Hepatocyte (in vitro differentiated cells): Measurements from ENCODE around the gene KIF25. TPM values are rescaled to one million over a fixed set of nuclear protein-coding genes. Genes with fewer than 3 reads are reported as not detected.

Experiments used
- DNase-seq: peaks from one replicate; pipeline ENCODE4 v3.0.0-alpha.2; 2016; ENCODE audit warnings: low spot score
- H2AFZ ChIP-seq: fragments of 200-600 bp; sonication (generic); 2 replicates; pipeline ENCODE4 v1.6.0; 2016; ENCODE audit warnings: antibody characterized with exemption, mild to moderate bottlenecking
- H3K27ac ChIP-seq: fragments of 200-600 bp; sonication (generic); 2 replicates; pipeline ENCODE4 v1.5.1; 2016; ENCODE audit warnings: mild to moderate bottlenecking
- H3K27me3 ChIP-seq: fragments of 200-600 bp; sonication (generic); 2 replicates; pipeline ENCODE4 v1.6.1; 2016
- H3K36me3 ChIP-seq: fragments of 200-600 bp; sonication (generic); replicated peaks from 2 replicates; pipeline ENCODE4 v1.5.1; 2016; ENCODE audit warnings: low read depth; ENCODE audit not compliant: insufficient read depth
- H3K4me1 ChIP-seq: fragments of 200-600 bp; sonication (generic); 2 replicates; pipeline ENCODE4 v1.5.1; 2016; ENCODE audit warnings: mild to moderate bottlenecking, moderate library complexity; ENCODE audit not compliant: insufficient read depth
- H3K4me2 ChIP-seq: fragments of 200-600 bp; sonication (generic); 2 replicates; pipeline ENCODE4 v1.6.0; 2016
- H3K4me3 ChIP-seq: fragments of 200-600 bp; sonication (generic); 2 replicates; pipeline ENCODE4 v1.5.1; 2016; ENCODE audit warnings: mild to moderate bottlenecking
- H3K79me2 ChIP-seq: fragments of 200-600 bp; sonication (generic); 2 replicates; pipeline ENCODE4 v1.6.0; 2017; ENCODE audit warnings: mild to moderate bottlenecking
- H3K9me2 ChIP-seq: fragments of 200-600 bp; sonication (generic); replicated peaks from 2 replicates; pipeline ENCODE4 v1.6.0; 2017; ENCODE audit warnings: mild to moderate bottlenecking; ENCODE audit not compliant: insufficient read depth
- H3K9me3 ChIP-seq: fragments of 200-600 bp; sonication (generic); 2 replicates; pipeline ENCODE4 v1.5.1; 2016; ENCODE audit warnings: low read depth, mild to moderate bottlenecking
- H4K20me1 ChIP-seq: fragments of 200-600 bp; sonication (generic); 2 replicates; pipeline ENCODE4 v1.6.0; 2016; ENCODE audit warnings: mild to moderate bottlenecking; ENCODE audit not compliant: insufficient read depth, poor library complexity, severe bottlenecking
- CTCF ChIP-seq: fragments of 200-600 bp; sonication (generic); IDR thresholded peaks from 2 replicates; pipeline ENCODE4 v1.5.1; 2016; ENCODE audit warnings: antibody characterized with exemption, mild to moderate bottlenecking; ENCODE audit not compliant: poor library complexity
- EZH2 ChIP-seq: fragments of 200-600 bp; sonication (generic); IDR thresholded peaks from 2 replicates; pipeline ENCODE4 v1.6.1; 2016; ENCODE audit warnings: antibody characterized with exemption, mild to moderate bottlenecking, borderline replicate concordance
- EZH2phosphoT487 ChIP-seq: fragments of 200-600 bp; sonication (generic); IDR thresholded peaks from one replicate; pipeline ENCODE4 v1.6.1; 2018; ENCODE audit warnings: antibody characterized with exemption, mild to moderate bottlenecking, low read depth, moderate library complexity; ENCODE audit not compliant: unreplicated experiment, severe bottlenecking
- WGBS: methylation state at CpG from one replicate; pipeline ENCODE4 v1.1.6; 2016; ENCODE audit warnings: low lambda C conversion rate; ENCODE audit errors: missing lambda C conversion rate; 5-methylcytosine and 5-hydroxymethylcytosine counted together
- polyA plus RNA-seq: library from polyadenylated mRNA; unstranded; fragments of >200 nt; fragmentation: Nextera tagmentation; extraction: Ambion mirVana; gene quantifications from 2 replicates; pipeline ENCODE4 v1.2.1, GENCODE V29; 2016
- total RNA-seq: library from RNA; depleted of rRNA; stranded (reverse); fragments of >200 nt; gene quantifications from 2 replicates; pipeline ENCODE4 v1.2.3, GENCODE V29; 2014

KIF25 gene
- total and polyA plus RNA-seq, 2 experiments from 2014 or later: 0.40 TPM; not detected in 1

GRCh38 chr6:168087436-168088160, 90.1 kb downstream of the KIF25 start:
- WGBS: 84% methylated on average over 25 of the region's 25 CpGs
- no peaks in the 10 kb centered on the region for H3K9me2 ChIP-seq
- H3K4me3 ChIP-seq: no peak overlapping the region
- H2AFZ ChIP-seq: no peak overlapping the region
- H3K79me2 ChIP-seq: no peaks in the 10 kb centered on the region
- no peak for DNase-seq
- H3K9me3 ChIP-seq: no peaks in the 10 kb centered on the region
- H3K4me1 ChIP-seq: peaks cover 20% of the 10 kb centered on the region
- H4K20me1 ChIP-seq: no peaks in the 10 kb centered on the region
- H3K4me2 ChIP-seq: peak overlapping the region; percentile 61
- no peaks in the 10 kb centered on the region for H3K36me3 ChIP-seq
- peak overlapping the region; percentile 72 for H3K27ac ChIP-seq
- H3K27me3 ChIP-seq: no peaks in the 10 kb centered on the region
- TF ChIP-seq EZH2 (no peak), CTCF (no peak), EZH2phosphoT487 (no peak)

- TF ChIP-seq EZH2 (no peak), CTCF (no peak), EZH2phosphoT487 (no peak)
- Histone ChIP-seq H3K4me2 (peak overlapping the region; percentile 61), H3K27me3 (no peaks in the 10 kb centered on the region), H4K20me1 (no peaks in the 10 kb centered on the region), H3K4me3 (no peak overlapping the region), H3K79me2 (no peaks in the 10 kb centered on the region), H3K4me1 (peaks cover 20% of the 10 kb centered on the region), H3K9me2 (no peaks in the 10 kb centered on the region), H3K9me3 (no peaks in the 10 kb centered on the region), H3K27ac (peak overlapping the region; percentile 72), H2AFZ (no peak overlapping the region), H3K36me3 (no peaks in the 10 kb centered on the region)
- DNase-seq: peak; percentile 89
- 42% methylated on average over 20 of the region's 20 CpGs for WGBS
Observed at GRCh38 chr6:168088161-168089053, 90.9 kb downstream of the KIF25 start.

- no peak overlapping the region for H3K4me3 ChIP-seq
- H3K27me3 ChIP-seq: no peaks in the 10 kb centered on the region
- no peaks in the 10 kb centered on the region for H3K9me3 ChIP-seq
- no peaks in the 10 kb centered on the region for H3K79me2 ChIP-seq
- no peak for DNase-seq
- H3K4me2 ChIP-seq: no peak overlapping the region
- H3K4me1 ChIP-seq: peaks cover 20% of the 10 kb centered on the region
- H4K20me1 ChIP-seq: no peaks in the 10 kb centered on the region
- H3K9me2 ChIP-seq: no peaks in the 10 kb centered on the region
- peak overlapping the region; percentile 41 for H3K27ac ChIP-seq
- TF ChIP-seq EZH2: no peak
- TF ChIP-seq CTCF: no peak
- TF ChIP-seq EZH2phosphoT487: no peak
- WGBS: 78% methylated on average over 34 of the region's 34 CpGs
- no peak overlapping the region for H2AFZ ChIP-seq
- no peaks in the 10 kb centered on the region for H3K36me3 ChIP-seq
Observed at GRCh38 chr6:168089186-168090063, 92.0 kb downstream of the KIF25 start.
